ENCODE measurements around the gene CABP1.

- TF ChIP-seq CTCF (conservative IDR thresholded peaks at IDR 0.05; ENCODE audit: low read length) (no peak), EZH2phosphoT487 (IDR thresholded peaks at IDR 0.05; ENCODE audit: borderline replicate concordance) (no peak)
Measured at GRCh38 chr12:120661432-120661831, 21.0 kb downstream of the CABP1 start.
